ENCODE measurements around the gene HDGF. TPM values are rescaled to one million over a fixed set of nuclear protein-coding genes. Genes with fewer than 3 reads are reported as not detected.
A peak's percentile ranks its signal among the peaks of the same experiment; 100 is the strongest.

The HDGF gene
- total and polyA plus RNA-seq, 9 of the 15 experiments (the other 6 are each of a cell fraction or from before 2014, with no cell fraction given): 38.8 to 601 (median 400) TPM

- TF ChIP-seq TEAD4 (IDR thresholded peaks at IDR 0.05; ENCODE audit: low read length) (peak; percentile 48), TEAD4 (CRISPR knock-in tag; IDR thresholded peaks at IDR 0.05; ENCODE audit: borderline replicate concordance) (no peak), SMAD1 (IDR thresholded peaks at IDR 0.05; ENCODE audit: low read depth, low read length, partially characterized antibody) (peak; percentile 11), ARID1B (IDR thresholded peaks at IDR 0.05) (0 out of 2 replicates have a peak, but pooled peaks have one; percentile 7), HDAC1 (IDR thresholded peaks at IDR 0.05) (peak in 1 of 2 experiments; percentile 44; a peak in 2 of 4 replicates), CBX3 (IDR thresholded peaks at IDR 0.05; ENCODE audit: borderline replicate concordance in 1 of 2, low read length in 2 of 2) (no peak), ZNF644 (tag; IDR thresholded peaks at IDR 0.05; ENCODE audit: low read depth) (peak; percentile 37; the same call in 1 of the 2 replicates), HCFC1 (IDR thresholded peaks at IDR 0.05; ENCODE audit: low read depth, low read length) (peak; percentile 79), SAP30 (IDR thresholded peaks at IDR 0.05; ENCODE audit: borderline replicate concordance, insufficient read depth, low read depth, low read length, poor library complexity, severe bottlenecking) (peak; percentile 41), SIRT6 (IDR thresholded peaks at IDR 0.05; ENCODE audit: low read depth, low read length) (no peak), POLR2AphosphoS2 (IDR thresholded peaks at IDR 0.05; ENCODE audit: low read length) (no peak), ZNF41 (CRISPR knock-in tag; conservative IDR thresholded peaks at IDR 0.05) (no peak), POLR2A (conservative IDR thresholded peaks at IDR 0.05) (peak; percentile 61; the same call in 1 of the 2 replicates), POLR2G (IDR thresholded peaks at IDR 0.05; ENCODE audit: low read depth, low read length) (peak; percentile 64), ZBTB12 (CRISPR knock-in tag; IDR thresholded peaks at IDR 0.05) (no peak), HNRNPH1 (optimal IDR thresholded peaks at IDR 0.05; ENCODE audit: low read depth, low read length) (no peak), EWSR1 (IDR thresholded peaks at IDR 0.05; ENCODE audit: borderline replicate concordance, low read depth, partially characterized antibody) (no peak), KLF16 (IDR thresholded peaks at IDR 0.05) (no peak), LARP7 (IDR thresholded peaks at IDR 0.05) (no peak), STAT5B (CRISPR knock-in tag; IDR thresholded peaks at IDR 0.05) (no peak), CCNT2 (IDR thresholded peaks at IDR 0.05; ENCODE audit: borderline replicate concordance, extremely low read depth, insufficient read length, low read depth, low read length) (no peak)
- TF ChIP-seq, protein P1, sequence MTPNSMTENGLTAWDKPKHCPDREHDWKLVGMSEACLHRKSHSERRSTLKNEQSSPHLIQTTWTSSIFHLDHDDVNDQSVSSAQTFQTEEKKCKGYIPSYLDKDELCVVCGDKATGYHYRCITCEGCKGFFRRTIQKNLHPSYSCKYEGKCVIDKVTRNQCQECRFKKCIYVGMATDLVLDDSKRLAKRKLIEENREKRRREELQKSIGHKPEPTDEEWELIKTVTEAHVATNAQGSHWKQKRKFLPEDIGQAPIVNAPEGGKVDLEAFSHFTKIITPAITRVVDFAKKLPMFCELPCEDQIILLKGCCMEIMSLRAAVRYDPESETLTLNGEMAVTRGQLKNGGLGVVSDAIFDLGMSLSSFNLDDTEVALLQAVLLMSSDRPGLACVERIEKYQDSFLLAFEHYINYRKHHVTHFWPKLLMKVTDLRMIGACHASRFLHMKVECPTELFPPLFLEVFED (CRISPR knock-in tag; conservative IDR thresholded peaks at IDR 0.05): 0 out of 2 replicates have a peak, but pooled peaks have one; percentile 49
- TF ChIP-seq, protein P2, sequence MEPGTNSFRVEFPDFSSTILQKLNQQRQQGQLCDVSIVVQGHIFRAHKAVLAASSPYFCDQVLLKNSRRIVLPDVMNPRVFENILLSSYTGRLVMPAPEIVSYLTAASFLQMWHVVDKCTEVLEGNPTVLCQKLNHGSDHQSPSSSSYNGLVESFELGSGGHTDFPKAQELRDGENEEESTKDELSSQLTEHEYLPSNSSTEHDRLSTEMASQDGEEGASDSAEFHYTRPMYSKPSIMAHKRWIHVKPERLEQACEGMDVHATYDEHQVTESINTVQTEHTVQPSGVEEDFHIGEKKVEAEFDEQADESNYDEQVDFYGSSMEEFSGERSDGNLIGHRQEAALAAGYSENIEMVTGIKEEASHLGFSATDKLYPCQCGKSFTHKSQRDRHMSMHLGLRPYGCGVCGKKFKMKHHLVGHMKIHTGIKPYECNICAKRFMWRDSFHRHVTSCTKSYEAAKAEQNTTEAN (CRISPR knock-in tag; IDR thresholded peaks at IDR 0.05): no peak
- TF ChIP-seq, protein P3, sequence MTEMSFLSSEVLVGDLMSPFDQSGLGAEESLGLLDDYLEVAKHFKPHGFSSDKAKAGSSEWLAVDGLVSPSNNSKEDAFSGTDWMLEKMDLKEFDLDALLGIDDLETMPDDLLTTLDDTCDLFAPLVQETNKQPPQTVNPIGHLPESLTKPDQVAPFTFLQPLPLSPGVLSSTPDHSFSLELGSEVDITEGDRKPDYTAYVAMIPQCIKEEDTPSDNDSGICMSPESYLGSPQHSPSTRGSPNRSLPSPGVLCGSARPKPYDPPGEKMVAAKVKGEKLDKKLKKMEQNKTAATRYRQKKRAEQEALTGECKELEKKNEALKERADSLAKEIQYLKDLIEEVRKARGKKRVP (CRISPR knock-in tag; IDR thresholded peaks at IDR 0.05): 0 out of 2 replicates have a peak, but pooled peaks have one; percentile 24
These were observed 4.5 kb downstream of the HDGF start (continued) for GRCh38 chr1:156746728-156747631.

Measured in K562 (cell line).